Glutamatergic neuron (in vitro differentiated cells): ENCODE results near the gene CAPG. TPM values are rescaled to one million over a fixed set of nuclear protein-coding genes. Genes with fewer than 3 reads are reported as not detected.

ENCODE experiments used
- DNase-seq: peaks from one replicate; pipeline ENCODE4 v3.0.0; 2022
- H3K27ac Mint-ChIP-seq: one replicate; pipeline ENCODE4 v1.8.0; 2020; ENCODE audit warnings: mild to moderate bottlenecking, mixed read lengths, inconsistent platforms; ENCODE audit not compliant: unreplicated experiment
- H3K27me3 Mint-ChIP-seq: one replicate; pipeline ENCODE4 v1.8.0; 2020; ENCODE audit warnings: mild to moderate bottlenecking, moderate library complexity, mixed read lengths, inconsistent platforms; ENCODE audit not compliant: unreplicated experiment
- H3K36me3 Mint-ChIP-seq: one replicate; pipeline ENCODE4 v1.8.0; 2020; ENCODE audit warnings: mild to moderate bottlenecking, mixed read lengths, inconsistent platforms; ENCODE audit not compliant: unreplicated experiment
- H3K4me1 Mint-ChIP-seq: one replicate; pipeline ENCODE4 v1.8.0; 2020; ENCODE audit warnings: mild to moderate bottlenecking, low read depth, mixed read lengths, inconsistent platforms; ENCODE audit not compliant: unreplicated experiment
- H3K4me3 Mint-ChIP-seq: one replicate; pipeline ENCODE4 v1.8.0; 2020; ENCODE audit warnings: mild to moderate bottlenecking, mixed read lengths, inconsistent platforms; ENCODE audit not compliant: unreplicated experiment
- H3K9me3 Mint-ChIP-seq: one replicate; pipeline ENCODE4 v1.8.0; 2020; ENCODE audit warnings: mild to moderate bottlenecking, moderate library complexity, mixed read lengths, inconsistent platforms; ENCODE audit not compliant: unreplicated experiment
- long read RNA-seq: library from polyadenylated mRNA; unstranded; transcript quantifications from one replicate; pipeline ENCODE4 v2.0.0, GENCODE V29; 2020; ENCODE audit not compliant: unreplicated experiment
- total RNA-seq: library from RNA; stranded (reverse); fragmentation: NEBNext Ultra II Directional; extraction: Animal tissue kit (Norgen Biotek cat#: 25700); gene quantifications from one replicate; pipeline ENCODE4 v1.2.1, GENCODE V29; 2021; ENCODE audit not compliant: unreplicated experiment
- TF ChIP-seq, protein P1 (sequence below): fragments of 200-600 bp; sonication (generic); IDR thresholded peaks from one replicate; pipeline ENCODE4 v1.5.0; 2021; ENCODE audit not compliant: partially characterized antibody, unreplicated experiment

The CAPG gene, protein sequence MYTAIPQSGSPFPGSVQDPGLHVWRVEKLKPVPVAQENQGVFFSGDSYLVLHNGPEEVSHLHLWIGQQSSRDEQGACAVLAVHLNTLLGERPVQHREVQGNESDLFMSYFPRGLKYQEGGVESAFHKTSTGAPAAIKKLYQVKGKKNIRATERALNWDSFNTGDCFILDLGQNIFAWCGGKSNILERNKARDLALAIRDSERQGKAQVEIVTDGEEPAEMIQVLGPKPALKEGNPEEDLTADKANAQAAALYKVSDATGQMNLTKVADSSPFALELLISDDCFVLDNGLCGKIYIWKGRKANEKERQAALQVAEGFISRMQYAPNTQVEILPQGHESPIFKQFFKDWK
- 15.5 TPM for total RNA-seq
- long read RNA-seq, transcript CAPG-204 (10 exons, 1,151 nt) = major isoform, 14 of 16 reads
- long read RNA-seq, partial matches to known transcripts = 1 of 16 reads
- long read RNA-seq, other reads (novel, unspliced or antisense) = 1 of 16 reads

DNA sequence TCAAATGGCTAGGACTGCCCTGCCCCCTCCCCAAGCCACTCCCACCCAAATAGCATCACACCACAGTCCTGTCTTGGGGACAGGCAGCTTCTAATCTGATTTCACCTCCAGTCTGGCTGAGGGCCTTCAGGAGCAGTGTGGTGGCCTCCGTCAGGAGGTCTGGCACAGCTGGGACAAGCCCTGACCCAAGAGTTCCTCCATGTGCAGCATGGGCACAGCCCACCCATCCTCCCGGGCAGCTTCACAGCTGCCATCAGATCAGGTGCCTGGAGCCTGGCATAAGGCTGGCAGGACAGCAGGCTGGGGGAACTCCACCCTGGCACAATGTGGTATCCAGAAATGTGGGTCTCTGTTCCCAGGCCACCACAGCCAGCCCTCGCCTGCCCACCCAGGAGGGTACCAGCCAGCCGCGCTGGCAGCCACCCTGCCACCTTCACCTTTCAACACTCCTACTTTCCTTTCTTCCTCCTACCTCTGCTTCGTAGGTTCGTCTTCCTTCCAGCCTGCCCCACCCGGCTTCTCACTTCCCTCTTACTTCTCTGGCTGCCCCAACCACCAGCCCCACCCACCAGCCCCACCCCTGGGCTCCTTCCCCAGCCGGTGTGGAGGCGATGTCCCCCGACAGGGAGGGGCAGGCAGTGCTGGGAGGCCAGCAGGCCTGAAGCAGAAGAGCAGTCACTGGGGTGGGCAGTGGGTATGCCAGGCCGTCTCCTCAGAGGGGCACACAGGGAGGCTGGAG lies at the start of gene CAPG:
TSS of gene CAPG (minus strand) at position 522 of the 739 bp plus-strand sequence. CDS start 8,221 bp downstream, outside the sequence.
- no peak within 1 kb of the TSS for H3K27ac Mint-ChIP-seq
- H3K36me3 Mint-ChIP-seq = no peaks in the 10 kb centered on the region
- DNase-seq = no peak
- no peak within 1 kb of the TSS for H3K4me3 Mint-ChIP-seq
- TF ChIP-seq, protein P1, sequence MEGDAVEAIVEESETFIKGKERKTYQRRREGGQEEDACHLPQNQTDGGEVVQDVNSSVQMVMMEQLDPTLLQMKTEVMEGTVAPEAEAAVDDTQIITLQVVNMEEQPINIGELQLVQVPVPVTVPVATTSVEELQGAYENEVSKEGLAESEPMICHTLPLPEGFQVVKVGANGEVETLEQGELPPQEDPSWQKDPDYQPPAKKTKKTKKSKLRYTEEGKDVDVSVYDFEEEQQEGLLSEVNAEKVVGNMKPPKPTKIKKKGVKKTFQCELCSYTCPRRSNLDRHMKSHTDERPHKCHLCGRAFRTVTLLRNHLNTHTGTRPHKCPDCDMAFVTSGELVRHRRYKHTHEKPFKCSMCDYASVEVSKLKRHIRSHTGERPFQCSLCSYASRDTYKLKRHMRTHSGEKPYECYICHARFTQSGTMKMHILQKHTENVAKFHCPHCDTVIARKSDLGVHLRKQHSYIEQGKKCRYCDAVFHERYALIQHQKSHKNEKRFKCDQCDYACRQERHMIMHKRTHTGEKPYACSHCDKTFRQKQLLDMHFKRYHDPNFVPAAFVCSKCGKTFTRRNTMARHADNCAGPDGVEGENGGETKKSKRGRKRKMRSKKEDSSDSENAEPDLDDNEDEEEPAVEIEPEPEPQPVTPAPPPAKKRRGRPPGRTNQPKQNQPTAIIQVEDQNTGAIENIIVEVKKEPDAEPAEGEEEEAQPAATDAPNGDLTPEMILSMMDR = no peak
- H3K27me3 Mint-ChIP-seq = peaks cover 5% of the 10 kb centered on the region
- peaks cover 12% of the 10 kb centered on the region for H3K4me1 Mint-ChIP-seq
- peaks cover 2% of the 10 kb centered on the region for H3K9me3 Mint-ChIP-seq

DNA sequence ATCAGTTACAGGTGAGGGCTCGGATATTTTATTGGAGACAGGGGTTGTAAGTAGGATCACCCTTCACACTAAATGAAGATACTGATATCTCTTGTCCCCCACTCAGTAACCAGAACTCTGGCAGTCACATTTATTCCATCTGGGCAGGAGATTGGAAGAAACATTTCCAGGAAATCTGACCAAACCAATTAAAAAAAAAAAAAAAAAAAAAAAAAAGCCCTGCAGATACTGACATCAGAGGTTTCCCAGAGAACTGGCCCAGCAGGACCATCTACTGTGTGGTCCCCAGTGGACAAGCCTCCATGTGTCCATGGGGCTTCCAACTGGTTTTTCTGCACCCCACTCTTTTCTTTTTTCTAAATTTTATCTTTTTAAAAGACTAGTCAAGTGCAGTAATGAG lies 49.6 kb upstream of the CAPG start:
- TF ChIP-seq, protein P1 = no peak
- Mint-ChIP-seq H3K4me3 (no peak overlapping the region), H3K27ac (no peak overlapping the region), H3K9me3 (peaks cover 2% of the 10 kb centered on the region), H3K4me1 (no peaks in the 10 kb centered on the region), H3K27me3 (no peaks in the 10 kb centered on the region), H3K36me3 (no peaks in the 10 kb centered on the region)
- DNase-seq = no peak

DNA sequence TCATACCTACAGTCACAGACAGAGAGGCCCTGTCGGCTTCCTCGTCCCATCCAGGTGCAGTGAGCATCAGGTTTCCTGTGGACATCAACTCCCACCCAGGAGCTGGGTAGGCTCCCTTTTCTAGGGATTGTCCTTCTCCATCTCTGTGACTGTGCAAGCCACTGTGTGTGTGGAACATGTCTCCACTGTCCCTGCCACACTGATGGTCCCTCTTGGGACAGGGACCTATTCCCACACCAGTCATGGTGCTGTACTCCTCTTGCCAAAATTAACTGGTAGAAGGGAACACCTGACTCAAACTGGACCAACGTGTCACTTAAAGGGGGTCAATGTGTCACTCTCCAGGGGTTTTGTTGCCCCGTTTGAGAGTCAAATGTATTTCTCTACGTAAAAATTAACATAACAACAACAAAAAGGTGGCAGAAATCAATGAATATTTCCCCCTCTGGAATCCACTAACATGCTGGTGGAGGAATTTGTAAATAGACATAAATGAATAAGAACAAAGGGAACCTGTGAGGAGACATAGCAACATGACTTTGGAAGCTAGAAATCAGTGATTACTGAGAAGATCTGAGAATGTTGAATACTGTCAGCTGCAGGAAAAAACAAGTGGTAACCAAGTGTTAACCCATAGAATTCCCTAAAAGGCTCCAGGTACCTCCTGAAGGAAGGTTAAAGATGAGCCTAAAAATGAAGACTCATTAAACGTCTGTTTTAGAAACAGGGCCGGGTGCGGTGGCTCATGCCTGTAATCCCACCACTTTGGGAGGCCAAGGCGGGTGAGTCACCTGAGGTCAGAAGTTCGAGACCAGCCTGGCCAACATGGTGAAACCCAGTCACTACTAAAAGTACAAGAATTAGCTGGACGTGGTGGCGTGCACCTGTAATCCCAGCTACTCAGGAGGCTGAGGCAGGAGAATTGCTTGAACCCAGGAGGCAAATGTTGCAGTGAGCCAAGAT lies 48.7 kb upstream of the CAPG start:
- TF ChIP-seq, protein P1 = no peak
- no peak for DNase-seq
- Mint-ChIP-seq H3K4me3 (no peak overlapping the region), H3K27me3 (no peaks in the 10 kb centered on the region), H3K27ac (no peak overlapping the region), H3K36me3 (no peaks in the 10 kb centered on the region), H3K4me1 (no peaks in the 10 kb centered on the region), H3K9me3 (peaks cover 2% of the 10 kb centered on the region)

DNA sequence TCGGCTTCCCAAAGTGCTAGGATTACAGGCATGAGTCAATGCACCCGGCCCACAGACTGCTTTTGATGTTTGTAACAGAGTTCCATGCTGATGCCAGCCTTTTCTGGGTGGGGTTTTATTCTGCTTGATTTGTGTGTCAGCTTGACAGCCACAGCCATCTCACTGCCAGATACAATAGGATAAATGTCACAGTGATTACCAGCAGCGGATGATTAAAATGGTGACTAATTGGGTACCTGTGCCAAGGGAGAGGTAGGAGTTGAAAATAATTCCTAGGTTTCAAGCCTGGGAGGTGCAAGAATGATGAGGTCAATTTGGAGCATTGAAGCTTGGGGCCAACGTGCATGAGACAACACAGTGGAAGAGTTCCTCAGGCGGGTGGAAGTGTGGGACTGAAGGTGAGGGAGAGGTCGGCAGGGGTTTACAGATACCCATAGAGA lies 47.7 kb upstream of the CAPG start:
- Mint-ChIP-seq H3K27ac (no peak overlapping the region), H3K4me3 (no peak overlapping the region)

More for the DNA sequence above, 47.7 kb upstream of the CAPG start:
- TF ChIP-seq, protein P1 = no peak
- DNase-seq = no peak
- peaks cover 3% of the 10 kb centered on the region for H3K27me3 Mint-ChIP-seq
- peaks cover 2% of the 10 kb centered on the region for H3K9me3 Mint-ChIP-seq
- no peaks in the 10 kb centered on the region for H3K36me3 Mint-ChIP-seq
- H3K4me1 Mint-ChIP-seq = no peaks in the 10 kb centered on the region
